ENCODE results near the gene PRODH.
A peak's percentile ranks its signal among the peaks of the same experiment; 100 is the strongest.
"Not testable (repeated sequence)": the region's sequence is repeated elsewhere in the genome, so short reads cannot be mapped to it uniquely, and the experiment has no call there.

The PRODH gene

DNA sequence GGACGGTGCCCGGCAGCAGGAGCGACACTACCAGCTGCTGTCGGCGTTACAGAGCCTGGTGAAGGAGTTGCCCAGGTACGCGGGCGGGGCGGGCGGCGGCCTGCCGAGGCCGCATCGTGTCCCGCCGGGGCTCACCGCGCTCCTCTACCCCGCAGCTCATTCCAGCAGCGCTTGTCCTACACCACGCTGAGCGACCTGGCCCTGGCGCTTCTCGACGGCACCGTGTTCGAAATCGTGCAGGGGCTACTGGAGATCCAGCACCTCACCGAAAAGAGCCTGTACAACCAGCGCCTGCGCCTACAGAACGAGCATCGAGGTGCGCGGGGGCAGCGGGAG is 29.7 kb downstream of the PRODH start:
- not testable (repeated sequence) for DNase-seq (ENCODE audit: low read depth)

DNA sequence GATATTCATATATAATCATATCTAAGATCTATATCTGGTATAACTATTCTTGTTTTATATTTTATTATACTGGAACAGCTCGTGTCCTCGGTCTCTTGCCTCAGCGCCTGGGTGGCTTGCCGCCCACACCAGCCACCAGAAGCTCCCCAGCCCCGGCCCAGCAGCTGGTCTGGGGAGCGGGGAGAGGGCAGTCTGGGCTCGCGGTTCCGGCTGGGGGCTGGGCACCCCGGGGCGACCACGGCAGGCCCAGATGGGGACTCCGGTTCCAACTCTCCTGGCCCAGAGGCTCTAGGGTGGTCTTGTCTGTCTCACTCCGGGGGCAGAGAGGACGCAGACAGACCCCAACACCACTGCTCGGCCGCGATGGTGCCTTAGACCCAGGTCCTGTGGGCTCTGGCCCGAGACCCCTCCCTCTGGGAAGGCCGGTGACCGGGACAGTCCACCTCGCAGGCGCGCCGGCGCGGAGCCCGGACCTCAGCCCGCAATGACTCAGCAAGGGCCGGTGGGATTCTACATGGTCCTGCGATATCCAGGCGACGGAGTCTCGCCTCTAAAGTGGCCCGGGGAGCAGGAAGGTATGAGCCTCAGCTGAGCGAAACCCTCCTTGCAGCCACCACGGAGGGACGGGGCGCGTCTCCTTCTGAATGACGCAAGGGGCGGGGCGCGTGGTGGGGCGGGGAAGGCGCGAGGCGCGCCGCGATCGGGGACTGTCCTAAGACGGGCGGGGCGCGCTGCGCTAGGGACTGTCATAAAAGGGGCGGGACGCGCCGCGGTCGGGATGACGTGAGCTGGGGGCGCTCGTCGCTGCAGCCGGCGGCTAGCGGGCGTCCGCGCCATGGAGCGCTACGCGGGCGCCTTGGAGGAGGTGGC is 30.3 kb downstream of the PRODH start, which contains the start of gene DGCR6:
DGCR6 (plus strand) TSS at position 781 of the 870 bp plus-strand sequence; CDS start at position 836, 55 bp downstream.
- no peak for DNase-seq (ENCODE audit: low read depth)

DNA sequence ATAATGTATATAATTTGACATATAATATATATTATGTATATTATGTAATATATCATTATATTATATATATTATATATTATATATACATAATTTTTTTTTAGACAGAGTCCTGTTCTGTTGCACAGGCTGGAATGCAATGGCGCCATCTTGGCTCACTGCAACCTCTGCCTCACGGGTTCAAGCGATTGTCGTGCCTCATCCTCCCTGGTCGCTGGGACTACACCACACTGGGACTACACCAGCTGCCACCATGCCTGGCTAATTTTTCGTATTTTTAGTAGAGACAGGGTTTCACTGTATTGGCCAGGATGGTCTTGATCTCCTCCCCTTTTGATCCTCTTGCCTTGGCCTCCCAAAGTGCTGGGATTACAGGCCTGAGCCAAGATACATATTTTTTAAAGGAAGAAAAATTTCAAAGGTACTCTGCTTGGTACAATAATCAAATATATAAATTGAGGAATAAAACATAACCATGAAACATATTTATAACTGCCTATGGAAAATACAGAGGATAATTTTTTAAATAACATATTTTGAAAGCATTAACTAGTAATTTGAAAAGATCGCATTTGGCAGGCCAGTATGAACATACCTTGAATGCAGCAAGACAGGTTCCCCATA is 39.9 kb downstream of the PRODH start:
- DNase-seq (ENCODE audit: low read depth): not testable (repeated sequence)

DNA sequence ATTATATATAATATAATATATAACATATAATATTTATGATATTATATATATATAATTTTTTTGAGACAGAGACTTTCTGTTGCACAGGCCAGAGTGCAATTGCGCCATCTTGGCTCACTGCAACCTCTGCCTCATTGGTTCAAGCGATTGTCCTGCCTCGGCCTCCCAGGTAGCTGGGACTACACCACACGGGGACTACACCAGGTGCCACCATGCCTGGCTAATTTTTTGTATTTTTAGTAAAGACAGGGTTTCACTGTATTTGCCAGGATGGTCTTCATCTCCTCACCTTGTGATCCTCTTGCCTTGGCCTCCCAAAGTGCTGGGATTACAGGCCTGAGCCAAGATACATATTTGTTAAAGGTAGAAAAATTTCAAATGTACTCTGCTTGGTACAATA is 42.3 kb downstream of the PRODH start:
- DNase-seq (ENCODE audit: low read depth): not testable (repeated sequence)

DNA sequence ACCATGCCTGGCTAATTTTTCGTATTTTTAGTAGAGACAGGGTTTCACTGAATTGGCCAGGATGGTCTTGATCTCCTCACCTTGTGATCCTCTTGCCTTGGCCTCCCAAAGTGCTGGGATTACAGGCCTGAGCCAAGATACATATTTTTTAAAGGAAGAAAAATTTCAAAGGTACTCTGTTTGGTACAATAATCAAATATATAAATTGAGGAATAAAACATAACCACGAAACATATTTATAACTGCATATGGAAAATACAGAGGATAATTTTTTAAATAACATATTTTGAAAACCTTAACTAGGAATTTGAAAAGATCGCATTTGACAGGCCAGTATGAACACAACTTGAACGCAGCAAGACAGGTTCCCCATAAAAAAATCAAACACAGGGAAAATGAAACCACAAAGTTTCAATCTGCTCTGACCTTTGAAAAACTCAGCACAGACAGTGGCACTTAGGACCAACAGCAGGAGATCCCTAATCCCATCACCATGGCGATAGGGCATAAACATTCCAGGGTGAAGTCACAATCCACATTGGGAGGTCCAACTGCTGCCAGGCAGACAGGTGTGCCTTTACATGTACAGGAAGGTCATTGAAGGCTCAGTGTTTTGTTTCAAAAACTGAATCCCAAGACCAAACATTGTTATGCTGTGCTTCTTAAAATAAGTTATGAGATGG is 45.4 kb downstream of the PRODH start:
- not testable (repeated sequence) for DNase-seq (ENCODE audit: low read depth)

DNA sequence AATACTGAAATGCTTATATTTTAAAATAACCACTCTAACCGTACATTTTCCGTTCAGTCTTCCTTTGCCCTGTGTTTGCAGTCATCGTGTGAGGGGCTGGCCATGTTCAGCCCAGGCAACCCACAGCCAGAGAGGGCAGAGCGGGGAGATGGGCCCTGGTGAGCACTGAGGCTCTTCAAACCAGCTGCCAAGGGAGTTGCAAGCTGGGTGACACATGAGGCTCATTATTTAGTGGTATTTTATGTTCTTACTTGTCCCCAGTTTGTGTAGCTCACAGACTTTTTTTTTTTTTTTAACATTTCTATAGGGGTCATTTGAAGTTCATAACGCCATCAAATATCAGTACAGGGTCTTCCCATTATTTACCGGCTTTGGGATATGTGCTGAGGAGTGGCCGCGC is 48.0 kb downstream of the PRODH start:
- DNase-seq (ENCODE audit: low read depth): no peak

DNA sequence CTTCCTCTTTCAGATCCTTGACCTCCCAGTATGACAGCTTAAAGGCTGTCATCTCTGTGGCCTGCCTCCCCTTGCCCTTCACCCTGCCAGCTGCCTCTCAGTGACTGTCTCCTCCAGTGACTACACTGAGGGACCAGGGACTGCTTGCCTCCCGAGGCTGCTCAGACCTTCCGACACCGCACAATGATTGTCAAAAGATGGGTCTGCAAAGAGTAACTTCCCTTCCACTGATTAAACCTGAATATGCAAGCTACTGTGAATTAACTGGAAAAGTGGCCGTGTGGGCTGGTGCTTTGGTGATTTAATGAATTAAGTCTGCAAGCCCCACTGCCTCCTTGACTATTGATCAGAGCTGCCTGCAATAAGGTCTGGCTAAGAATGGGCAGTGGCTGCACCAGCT is 51.6 kb downstream of the PRODH start:
- not testable (repeated sequence) for DNase-seq (ENCODE audit: low read depth)

DNA sequence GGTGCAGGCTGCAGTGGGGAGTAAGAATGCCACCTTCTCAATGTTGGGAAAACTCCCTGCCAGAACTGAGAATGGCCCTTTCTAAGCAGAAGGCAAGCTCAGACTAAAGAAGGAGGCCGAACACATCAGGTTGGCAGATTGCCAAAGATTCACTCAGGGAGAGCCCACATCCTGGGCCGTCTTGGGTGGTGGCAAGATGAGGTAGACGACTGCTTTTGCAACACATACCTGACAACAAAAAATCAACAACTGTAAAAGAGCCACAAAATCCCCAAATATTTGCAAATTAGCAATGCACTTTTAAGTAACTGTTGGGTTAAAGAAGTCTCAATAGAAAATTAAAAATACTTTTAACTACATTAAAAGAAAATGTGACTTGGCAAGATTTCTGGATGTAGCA is 54.8 kb downstream of the PRODH start:
- peak; percentile 67 for DNase-seq (ENCODE audit: low read depth)

Measured in T follicular helper cell (primary cell).